ENCODE results near the gene FOXD1.
"Not testable (repeated sequence)": the region's sequence is repeated elsewhere in the genome, so short reads cannot be mapped to it uniquely, and the experiment has no call there.

Gene FOXD1

DNA sequence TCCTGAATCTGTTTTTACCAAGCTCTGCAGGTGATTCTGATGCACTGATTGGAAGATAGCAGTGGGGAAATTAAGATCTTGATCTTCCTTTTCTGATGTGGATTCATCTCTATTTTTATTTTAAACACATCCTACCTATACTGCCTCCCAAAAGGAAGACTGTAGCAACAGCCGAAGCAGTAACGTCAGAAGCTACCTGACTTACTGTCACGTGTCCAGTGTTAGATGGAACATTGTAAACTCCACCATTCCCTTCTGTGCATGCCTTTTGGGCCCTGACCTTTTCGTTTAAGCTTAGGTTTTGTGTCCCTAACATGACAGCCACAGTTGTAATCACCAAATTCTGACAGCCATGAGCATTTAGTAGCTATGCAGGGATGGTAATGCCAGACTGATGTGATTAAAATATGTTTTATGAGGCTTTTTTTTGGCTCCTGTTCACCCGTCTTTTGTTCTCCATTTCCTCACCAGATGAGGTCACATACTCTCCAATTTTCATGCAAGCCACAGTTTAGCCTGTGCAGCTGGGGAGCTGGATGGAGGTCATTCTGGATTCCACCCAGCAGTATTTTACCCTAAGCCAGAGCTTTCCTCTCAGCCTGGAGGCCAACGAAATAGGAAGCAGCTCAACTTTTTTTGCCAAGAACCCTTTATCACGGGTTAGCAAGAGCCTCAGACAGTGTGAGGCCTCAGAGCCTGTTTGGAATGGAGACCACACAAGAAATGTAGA lies 15.6 kb upstream of the FOXD1 start:
- DNase-seq (ENCODE audit: low spot score) = peak; percentile 78

- no peak for DNase-seq (ENCODE audit: low spot score)
Observed at GRCh38 chr5:73460133-73460532, 11.6 kb upstream of the FOXD1 start.

DNA sequence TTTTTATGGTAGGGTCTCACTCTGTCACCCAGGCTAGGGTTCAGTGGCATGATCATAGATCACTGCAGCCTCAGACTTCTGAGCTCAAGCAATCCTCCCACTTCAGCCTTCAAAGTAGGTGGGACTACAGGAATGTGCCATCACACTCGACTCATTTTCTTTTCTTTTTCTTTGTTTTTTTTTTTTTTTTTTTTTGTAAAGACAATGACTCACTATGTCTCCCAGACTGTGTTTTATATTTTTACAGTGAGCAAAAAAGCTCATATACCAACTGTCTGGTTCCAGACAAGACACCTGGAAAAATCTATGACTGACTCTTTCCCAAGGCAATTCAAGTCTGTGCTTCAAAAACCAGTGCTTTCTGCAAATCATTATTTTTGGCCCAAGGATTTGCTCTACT lies 10.8 kb upstream of the FOXD1 start:
- peak; percentile 27 for DNase-seq (ENCODE audit: low spot score)

DNA sequence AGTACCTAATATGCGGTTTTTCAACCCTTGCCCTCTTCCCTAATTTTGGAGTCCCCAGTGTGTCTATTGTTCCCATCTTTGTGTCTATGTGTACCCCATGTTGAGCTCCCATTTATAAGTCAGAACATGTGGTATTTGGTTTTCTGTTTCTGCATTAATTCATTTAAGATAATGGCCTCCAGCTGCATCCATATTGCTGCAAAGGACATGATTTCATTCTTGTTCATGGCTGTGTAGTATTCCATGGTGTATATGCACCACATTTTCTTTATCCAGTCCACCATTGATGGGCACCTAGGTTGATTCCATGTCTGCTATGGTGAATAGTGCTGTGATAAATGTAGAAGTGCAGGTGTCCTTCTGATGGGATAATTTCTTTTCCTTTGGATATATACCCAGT lies 7.9 kb upstream of the FOXD1 start:
- DNase-seq (ENCODE audit: low spot score) = not testable (repeated sequence)

GRCh38 chr5:73454379-73455036 lies 5.9 kb upstream of the FOXD1 start:
- peak; percentile 54 for DNase-seq (ENCODE audit: low spot score)

DNA sequence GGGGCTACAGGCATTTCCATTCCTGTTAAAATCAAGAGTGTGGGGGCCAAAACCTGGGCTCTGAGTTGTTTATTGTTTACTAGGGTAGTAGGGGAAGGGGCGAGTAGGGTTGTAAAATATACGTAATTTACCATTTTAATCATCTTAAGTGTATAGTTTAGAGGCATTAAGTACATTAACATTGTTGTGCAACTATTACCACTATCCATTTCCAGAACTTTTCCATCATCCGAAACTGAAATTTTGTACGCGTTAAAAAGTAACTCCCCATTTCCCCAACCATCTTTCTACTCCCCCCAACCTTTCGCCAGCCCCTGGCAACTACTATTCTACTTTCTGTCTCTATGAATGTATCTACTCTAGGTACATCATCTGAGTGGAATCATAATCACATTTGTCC lies 3.6 kb upstream of the FOXD1 start:
- DNase-seq (ENCODE audit: low spot score) = no peak

DNA sequence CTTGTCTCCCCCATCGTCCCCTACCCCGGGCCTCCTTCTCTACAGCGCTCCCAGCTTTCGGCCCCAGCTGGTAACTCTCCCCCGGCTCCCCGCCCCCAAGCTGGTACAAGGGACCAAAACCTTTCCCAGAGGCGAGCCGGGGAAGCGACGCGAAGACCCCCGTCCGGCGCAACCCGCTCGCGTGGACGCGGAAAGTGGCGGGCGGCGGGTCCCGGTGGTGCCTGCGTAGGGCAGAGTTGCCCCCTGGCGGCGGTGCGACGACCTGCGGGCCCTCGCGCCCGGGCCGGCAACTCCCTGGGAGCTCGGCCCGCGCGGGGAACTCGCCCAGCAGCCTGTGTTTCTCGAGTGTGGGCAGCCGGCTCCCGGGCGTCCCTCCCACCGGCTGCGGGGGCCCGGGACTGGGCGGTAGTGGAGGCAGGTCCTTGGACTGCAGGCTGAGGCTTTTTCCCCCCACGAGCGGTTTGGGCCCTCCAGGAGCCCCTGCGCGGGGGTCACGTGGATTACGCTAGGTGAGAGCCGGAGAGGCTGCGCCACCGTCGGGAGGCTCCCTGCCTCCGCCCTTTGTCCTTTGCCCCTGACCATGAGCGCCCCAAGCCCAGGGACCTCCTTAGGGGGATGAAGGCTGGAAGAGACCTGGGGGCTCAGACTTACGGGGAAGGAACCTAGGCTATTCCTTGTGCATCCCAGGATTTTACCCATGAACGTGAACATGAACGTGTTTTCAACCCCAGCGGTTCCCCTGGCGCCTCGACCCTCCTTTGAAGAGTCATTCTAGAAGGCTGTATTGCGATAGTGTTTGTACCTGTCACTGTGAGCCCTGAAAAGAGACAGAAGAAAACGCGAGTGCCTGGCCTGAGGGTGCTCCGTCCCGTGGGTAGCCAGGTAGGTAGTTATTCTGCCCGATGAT lies 2.9 kb upstream of the FOXD1 start:
- DNase-seq (ENCODE audit: low spot score) = peak; percentile 90

DNA sequence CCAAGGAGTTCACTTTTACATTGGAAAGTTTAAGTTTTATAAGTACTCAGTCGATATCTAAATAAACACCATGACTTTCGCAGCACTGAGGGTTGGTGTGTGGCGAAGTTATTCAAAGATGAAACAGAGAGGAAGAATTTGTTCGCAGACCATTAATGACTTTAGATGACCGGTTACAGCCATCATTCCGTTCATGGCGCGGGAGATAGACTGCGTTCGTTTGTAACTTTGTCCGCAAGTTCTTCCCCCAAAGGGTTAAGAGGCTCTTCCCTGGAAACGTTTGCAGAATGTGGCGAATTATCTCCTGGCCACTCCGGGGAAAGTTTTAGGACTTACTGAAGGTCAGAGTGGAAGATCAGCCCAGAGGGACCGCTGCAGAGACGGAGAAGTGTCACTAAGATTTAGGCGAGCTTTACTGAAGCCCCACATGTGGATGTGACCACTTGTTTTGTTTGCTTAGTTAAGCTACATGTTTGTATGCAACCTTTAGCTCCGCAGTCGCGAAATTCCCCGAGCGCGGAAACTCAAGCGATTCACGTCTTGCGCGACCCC lies 2.2 kb upstream of the FOXD1 start:
- no peak for DNase-seq (ENCODE audit: low spot score)

DNA sequence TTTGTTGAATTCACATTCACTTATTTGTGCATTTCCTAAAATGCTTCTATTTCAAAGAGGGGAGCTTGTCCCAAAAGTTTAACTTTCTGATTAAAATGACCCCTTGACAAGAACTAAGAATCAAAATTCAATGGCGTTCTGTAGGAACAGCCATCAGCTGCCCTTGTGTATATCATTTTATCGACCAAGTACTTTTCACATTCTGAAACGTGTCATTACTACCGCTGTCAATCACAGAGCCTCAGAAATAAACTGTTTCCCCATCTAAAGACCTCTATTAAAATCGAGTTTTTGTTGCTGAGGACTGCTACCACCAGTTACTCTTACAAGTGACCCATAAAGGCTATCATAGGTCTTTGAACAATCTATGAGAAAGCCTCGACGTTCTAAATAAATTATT lies 1.6 kb upstream of the FOXD1 start:
- no peak for DNase-seq (ENCODE audit: low spot score)

GRCh38 chr5:73447530-73448462 lies 781 bp downstream of the FOXD1 start:
- DNase-seq (ENCODE audit: low spot score) = peak; percentile 77

DNA sequence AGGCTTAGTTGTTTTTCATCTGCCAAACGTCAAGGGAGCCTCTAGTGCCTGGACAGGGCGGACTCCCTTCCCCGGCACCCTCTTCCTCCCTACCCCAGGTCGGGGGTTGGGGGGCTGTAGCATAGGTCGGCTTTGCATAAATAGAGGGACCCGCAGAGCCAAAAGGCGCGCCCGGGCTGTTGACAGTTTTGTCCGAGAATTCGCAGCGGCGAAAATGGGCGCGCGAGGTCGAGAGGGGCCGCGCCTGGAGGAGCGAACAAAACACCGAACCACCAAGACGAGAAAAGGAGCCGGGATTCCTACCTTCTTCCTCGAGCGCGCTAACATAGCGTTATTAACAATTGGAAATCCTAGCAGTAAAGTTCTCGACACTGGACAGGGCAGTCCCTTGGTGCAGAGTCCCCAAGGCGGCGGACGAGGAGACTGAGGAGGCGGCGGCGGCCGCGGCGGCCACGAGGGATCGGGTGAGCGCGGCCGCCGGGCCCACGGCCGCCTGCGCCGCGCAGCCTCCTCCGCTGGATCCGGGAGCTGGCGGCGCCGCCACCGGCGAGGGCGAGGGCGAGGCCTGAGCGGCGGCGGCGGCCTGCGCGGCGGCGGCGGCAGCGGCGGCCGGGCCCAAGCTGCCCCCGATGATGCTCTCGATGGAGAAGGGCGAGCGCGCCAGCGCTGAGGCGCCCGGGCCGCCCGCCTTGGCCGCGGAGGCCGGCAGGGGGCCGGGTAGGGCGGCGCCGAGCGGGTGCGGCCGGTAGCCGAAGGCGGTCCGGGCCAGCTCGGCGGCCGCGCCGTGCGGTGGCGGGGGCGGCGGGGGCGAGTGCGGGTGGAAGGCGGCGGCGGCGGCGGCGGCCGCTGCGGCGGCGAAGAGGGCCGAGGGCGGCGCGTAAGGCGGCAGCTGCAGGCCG lies 1.7 kb downstream of the FOXD1 start:
- peak; percentile 29 for DNase-seq (ENCODE audit: low spot score)

- DNase-seq (ENCODE audit: low spot score) = no peak
Observed at GRCh38 chr5:73445665-73446630, 2.6 kb downstream of the FOXD1 start.

DNA sequence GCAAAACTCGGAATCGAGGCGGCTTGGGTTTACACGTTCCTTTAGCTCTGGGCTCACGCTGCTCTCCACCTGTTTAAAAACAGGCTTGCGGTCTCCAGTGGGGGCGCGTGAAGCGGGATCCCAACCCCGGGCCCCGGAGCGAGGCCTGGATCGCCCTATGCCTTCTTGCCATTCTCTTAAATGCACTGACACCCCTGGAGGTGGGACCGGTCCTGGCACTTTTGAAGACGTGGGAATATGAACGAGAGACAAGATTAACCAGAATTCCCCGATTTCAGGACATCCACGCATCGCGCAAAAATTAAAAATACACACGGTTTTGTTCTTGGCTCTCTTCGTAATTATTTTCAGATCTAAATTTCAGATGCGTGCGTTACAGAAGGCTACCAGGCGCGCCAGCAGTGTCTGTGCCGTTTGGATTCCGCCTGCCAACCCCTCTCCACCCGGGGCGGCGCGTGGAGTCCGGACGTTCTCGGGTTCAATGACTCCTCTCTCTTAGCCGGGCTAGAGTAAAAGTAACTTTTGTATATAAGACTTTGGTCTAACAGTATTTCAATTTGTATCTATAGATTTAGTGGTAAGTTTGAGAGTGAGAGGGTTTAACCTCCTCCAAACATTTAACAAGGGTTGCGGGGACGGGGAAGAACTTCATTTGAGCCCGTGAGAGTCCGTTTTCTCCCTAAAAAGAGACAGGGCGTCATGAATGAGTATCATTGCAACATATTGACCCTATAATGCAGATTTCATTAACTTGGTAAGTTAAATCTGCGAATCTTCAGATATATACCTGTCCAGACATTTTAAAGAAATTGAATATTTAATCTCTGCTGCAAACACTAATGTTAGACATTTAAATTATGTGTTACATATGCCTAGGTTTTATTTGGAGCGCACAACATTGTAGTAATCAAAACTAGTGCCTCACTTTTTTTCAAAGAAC lies 3.8 kb downstream of the FOXD1 start:
- DNase-seq (ENCODE audit: low spot score) = peak; percentile 47

DNA sequence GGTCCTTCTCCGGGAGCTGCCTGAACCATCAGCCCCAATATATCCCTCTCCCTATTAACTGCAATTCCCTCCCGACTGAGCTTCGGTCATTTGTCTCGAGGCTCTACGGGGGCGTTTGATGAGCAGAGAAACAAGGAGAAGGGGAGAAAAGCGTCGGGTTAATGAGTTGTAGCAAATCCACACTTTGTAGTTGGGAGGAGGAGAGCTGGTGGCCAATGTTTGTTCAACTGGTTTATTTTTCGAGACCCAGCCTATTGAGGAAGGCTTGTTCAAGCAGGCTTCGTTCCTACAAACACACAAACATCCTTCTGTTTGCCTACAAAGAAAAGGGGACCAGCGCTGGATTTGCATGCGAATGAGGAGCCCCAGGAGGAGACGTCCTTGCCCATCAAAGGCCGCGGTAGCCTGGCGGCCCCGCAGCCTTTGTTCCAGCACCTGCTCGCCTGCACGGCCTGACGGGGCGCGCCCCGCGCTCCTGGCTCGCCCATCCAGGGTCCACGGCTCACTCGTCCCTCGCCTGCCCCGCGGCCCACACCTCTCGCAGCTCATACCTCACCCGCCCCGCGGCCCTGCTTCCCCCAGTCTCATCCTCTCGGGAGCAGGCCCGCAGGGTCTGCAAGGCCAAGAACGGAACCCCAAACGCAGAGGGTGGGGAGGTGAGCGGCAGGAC lies 4.6 kb downstream of the FOXD1 start:
- DNase-seq (ENCODE audit: low spot score) = peak; percentile 14

- no peak for DNase-seq (ENCODE audit: low spot score)
Observed at GRCh38 chr5:73442996-73443627, 5.5 kb downstream of the FOXD1 start.

GRCh38 chr5:73442231-73442811 lies 6.3 kb downstream of the FOXD1 start:
- no peak for DNase-seq (ENCODE audit: low spot score)
